Adrenal gland (tissue), 12 donors: ENCODE measurements around the gene CRYBA1. TPM values are rescaled to one million over a fixed set of nuclear protein-coding genes. Genes with fewer than 3 reads are reported as not detected.
A peak's percentile ranks its signal among the peaks of the same experiment; 100 is the strongest.

Experiments used
- DNase-seq, 7 donors: peaks; one replicate each; pipeline ENCODE4 v3.0.0-alpha.2; 2019 to 2020
- H3K27ac ChIP-seq, 5 donors: fragments of 200-600 bp; sonication (generic) in 4 of 5; 1 replicate in 3 of 5; 2 replicates in 2 of 5; pipeline versions ENCODE4 v1.5.1 to v1.8.0; 2016 to 2020; ENCODE audit warnings: mild to moderate bottlenecking in 1 of 5
- H3K27me3 ChIP-seq: fragments of 200-600 bp; 2 replicates; pipeline ENCODE4 v1.8.0; 2021
- H3K36me3 ChIP-seq, 2 donors: fragments of 200-600 bp; replicated peaks in 1 of 2; 1 replicate in 1 of 2; 2 replicates in 1 of 2; pipeline versions ENCODE4 v1.5.1 to v1.8.0; 2018 to 2022
- H3K4me1 ChIP-seq, 2 donors: fragments of 200-600 bp; replicated peaks in 1 of 2; 1 replicate in 1 of 2; 2 replicates in 1 of 2; pipeline versions ENCODE4 v1.5.1 to v1.8.0; 2018 to 2021
- H3K4me3 ChIP-seq, 4 donors: fragments of 200-600 bp; sonication (generic) in 3 of 4; one replicate each; pipeline ENCODE4 v1.5.1; 2016 to 2018
- H3K9me3 ChIP-seq, 3 donors: fragments of 200-600 bp; sonication (generic) in 1 of 3; replicated peaks in 1 of 3; 1 replicate in 2 of 3; 2 replicates in 1 of 3; pipeline versions ENCODE4 v1.5.1 to v1.8.0; 2016 to 2021
- CTCF ChIP-seq, 6 experiments: fragments of 450-650 bp in 4 of 6; fragments of 200-600 bp in 2 of 6; sonication (generic) in 1 of 6; IDR thresholded peaks; 1 replicate in 5 of 6; 2 replicates in 1 of 6; pipeline versions ENCODE4 v1.5.1 to v1.8.0; 2016 to 2021; ENCODE audit warnings: antibody characterized with exemption in 6 of 6, mild to moderate bottlenecking in 2 of 6, moderate library complexity in 1 of 6
- POLR2A ChIP-seq, 2 donors: fragments of 450-650 bp; IDR thresholded peaks; one replicate each; pipeline ENCODE4 v1.6.1; 2017; ENCODE audit warnings: antibody characterized with exemption in 2 of 2, mild to moderate bottlenecking in 2 of 2, moderate library complexity in 1 of 2
- WGBS, 4 donors: extraction: QIAGEN DNeasy Blood & Tissue Kit in 2 of 4; methylation state at CpG; one replicate each; pipeline versions ENCODE4 v1.1.5 to v1.1.7; 2013 to 2017; 5-methylcytosine and 5-hydroxymethylcytosine counted together
- intact Hi-C, 2 donors: fragments of 100-400 bp; cut with DNase I; formaldehyde crosslinking; loops; one replicate each; pipeline versions ENCODE4 v1.14.1 to v1.15.0; 2022 to 2023
- polyA plus RNA-seq, 3 donors: library from polyadenylated mRNA; stranded (reverse); fragments of 200-250 nt in 2 of 3; fragments of 350-450 nt in 1 of 3; fragmentation: Illumina TruSeq in 1 of 3; extraction: RNeasy Lipid Tissue Mini Kit (QIAGEN cat#74804) in 1 of 3; gene quantifications; one replicate each; pipeline ENCODE4 v1.2.3, GENCODE V29; 2013 to 2014
- total RNA-seq, 9 donors: library from RNA; depleted of rRNA in 4 of 9; stranded (reverse); fragments of >200 nt in 4 of 9; fragments of 120-200 nt in 1 of 9; fragmentation: NEBNext Ultra II Directional in 1 of 9; extraction: Animal tissue kit (Norgen Biotek cat#: 25700) in 1 of 9; gene quantifications; one replicate each; pipeline versions ENCODE4 v1.1.0 to v1.2.4, GENCODE V29; 2013 to 2023
- donor health status: healthy with polysubstance abuse.
- donor health status: Bipolar disorder and iron deficiency.
- donor health status: DM: yes; HTN: yes; CAD: no.
- donor health status: DM: no; HTN: no; CAD: no.
- donor health status: DM: no; HTN: no; CAD: no.
- donor health status: DM: yes; HTN: yes; CAD: no.

The CRYBA1 gene
- total and polyA plus RNA-seq, 12 donors = not detected

DNA sequence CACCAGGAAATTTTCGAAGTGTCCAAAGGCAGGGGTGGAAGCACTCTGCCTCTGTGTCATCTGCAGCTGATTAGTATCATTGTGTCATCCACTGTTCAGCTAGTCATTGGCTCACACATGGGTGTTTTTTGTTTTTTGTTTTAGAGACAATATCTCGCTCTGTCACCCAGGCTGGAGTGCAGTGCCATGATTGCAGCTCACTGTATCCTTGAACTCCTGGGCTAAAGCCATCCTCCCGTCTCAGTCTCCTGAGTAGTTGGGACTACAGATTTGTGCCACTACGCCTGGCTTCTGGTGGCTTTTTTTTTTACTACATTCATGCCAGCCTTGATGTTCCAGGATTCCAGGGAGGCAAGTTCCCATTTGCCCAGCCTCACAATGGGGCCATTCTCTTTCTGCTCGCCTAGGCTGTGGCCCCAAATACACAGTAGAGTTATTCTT, 34.0 kb upstream of the CRYBA1 start:
- Histone ChIP-seq H3K9me3 (no peaks in the 10 kb centered on the region), H3K27ac (peak overlapping the region in 1 of 5 donors; percentile 34), H3K4me1 (no peaks in the 10 kb centered on the region), H3K36me3 (no peaks in the 10 kb centered on the region), H3K27me3 (no peaks in the 10 kb centered on the region), H3K4me3 (no peak overlapping the region)
- intact Hi-C loops = loop anchor here in 1 of 2 donors (10.0 kb wide), 1 partner anchor 88 kb away; no protein-coding TSS in a partner anchor
- 46 to 65% (median 64%) methylated on average over 5 of the region's 5 CpGs for WGBS, 4 donors
- DNase-seq = peak in 4 of 7 donors; percentile 26 to 40 (median 38)
- no peak for TF ChIP-seq CTCF (IDR thresholded peaks at IDR 0.05)
- TF ChIP-seq POLR2A (IDR thresholded peaks at IDR 0.05) = no peak

DNA sequence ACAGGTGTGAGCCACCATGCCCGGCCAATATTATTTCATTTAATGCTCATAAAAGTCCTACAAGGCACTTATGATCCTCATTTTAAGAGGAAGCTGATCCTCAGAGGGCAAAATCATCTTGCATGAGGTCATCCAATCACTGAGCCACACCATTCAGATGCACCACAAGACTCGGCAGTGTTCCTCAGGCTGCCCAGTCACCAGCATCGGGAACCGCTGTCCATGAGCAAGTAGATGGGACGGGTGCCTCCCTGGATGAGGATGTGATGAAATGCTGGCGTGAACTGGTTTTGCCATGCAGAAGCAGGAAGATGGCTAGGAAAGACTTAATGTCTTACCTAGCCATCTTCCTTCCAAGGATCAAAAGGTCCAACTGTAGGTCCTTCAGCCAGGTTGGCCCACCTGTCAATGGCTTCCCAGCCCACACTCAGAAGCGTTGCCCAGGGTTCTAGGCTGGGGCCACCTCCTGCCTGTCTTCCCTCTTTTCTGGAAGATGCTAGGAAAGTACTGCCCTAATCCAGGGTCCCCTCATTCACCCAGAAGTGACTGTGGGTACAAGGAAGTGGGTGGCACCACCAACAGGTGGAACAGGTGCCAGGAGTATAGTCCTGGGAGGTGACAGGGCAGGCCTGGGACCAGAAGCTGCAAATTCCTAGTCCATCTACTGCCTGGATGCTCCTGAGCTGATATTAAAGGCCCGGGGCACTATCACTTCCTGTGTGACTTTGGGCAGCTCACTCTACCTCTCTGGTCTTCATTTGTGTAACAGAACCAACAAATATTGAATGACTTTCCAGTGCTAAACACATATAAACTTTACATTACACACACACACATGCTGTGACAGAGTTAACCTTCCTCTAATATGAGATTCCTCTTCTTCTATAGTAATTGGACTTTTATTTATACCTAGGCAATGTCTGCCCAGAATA, 32.2 kb upstream of the CRYBA1 start:
- DNase-seq = no peak
- TF ChIP-seq CTCF (IDR thresholded peaks at IDR 0.05) (no peak), POLR2A (IDR thresholded peaks at IDR 0.05) (no peak)
- intact Hi-C loops = loop anchor here (5.0 to 10.0 kb wide), 2 partner anchors 62 to 90 kb away; no protein-coding TSS in a partner anchor
- H3K4me1 ChIP-seq = peaks cover 0 to 4% of the 10 kb centered on the region in 2 donors
- H3K4me3 ChIP-seq = no peak overlapping the region
- no peaks in the 10 kb centered on the region for H3K9me3 ChIP-seq
- WGBS, 4 donors = 82 to 88% (median 85%) methylated on average over 7 to 8 of the region's 8 CpGs
- H3K27me3 ChIP-seq = no peaks in the 10 kb centered on the region
- no peaks in the 10 kb centered on the region for H3K36me3 ChIP-seq
- no peak overlapping the region for H3K27ac ChIP-seq

- intact Hi-C loops = loop anchor here (5.0 to 10.0 kb wide), 2 partner anchors 63 to 90 kb away; no protein-coding TSS in a partner anchor
- WGBS, 4 donors = 84 to 91% (median 90%) methylated on average over 7 to 10 of the region's 10 CpGs
- no peak for DNase-seq
Observed at GRCh38 chr17:29215174-29215573, 31.5 kb upstream of the CRYBA1 start.

More at GRCh38 chr17:29215174-29215573, 31.5 kb upstream of the CRYBA1 start:
- no peaks in the 10 kb centered on the region for H3K36me3 ChIP-seq
- no peak overlapping the region for H3K4me3 ChIP-seq
- H3K27me3 ChIP-seq = no peaks in the 10 kb centered on the region
- H3K9me3 ChIP-seq = no peaks in the 10 kb centered on the region
- peaks cover 0 to 8% of the 10 kb centered on the region in 2 donors for H3K4me1 ChIP-seq
- TF ChIP-seq CTCF (IDR thresholded peaks at IDR 0.05) (no peak), POLR2A (IDR thresholded peaks at IDR 0.05) (no peak)
- H3K27ac ChIP-seq = peak overlapping the region in 1 of 5 donors; percentile 11
